ENCODE data around the gene P2RX4.
"Not testable (repeated sequence)": the region's sequence is repeated elsewhere in the genome, so short reads cannot be mapped to it uniquely, and the experiment has no call there.

P2RX4 gene

DNA sequence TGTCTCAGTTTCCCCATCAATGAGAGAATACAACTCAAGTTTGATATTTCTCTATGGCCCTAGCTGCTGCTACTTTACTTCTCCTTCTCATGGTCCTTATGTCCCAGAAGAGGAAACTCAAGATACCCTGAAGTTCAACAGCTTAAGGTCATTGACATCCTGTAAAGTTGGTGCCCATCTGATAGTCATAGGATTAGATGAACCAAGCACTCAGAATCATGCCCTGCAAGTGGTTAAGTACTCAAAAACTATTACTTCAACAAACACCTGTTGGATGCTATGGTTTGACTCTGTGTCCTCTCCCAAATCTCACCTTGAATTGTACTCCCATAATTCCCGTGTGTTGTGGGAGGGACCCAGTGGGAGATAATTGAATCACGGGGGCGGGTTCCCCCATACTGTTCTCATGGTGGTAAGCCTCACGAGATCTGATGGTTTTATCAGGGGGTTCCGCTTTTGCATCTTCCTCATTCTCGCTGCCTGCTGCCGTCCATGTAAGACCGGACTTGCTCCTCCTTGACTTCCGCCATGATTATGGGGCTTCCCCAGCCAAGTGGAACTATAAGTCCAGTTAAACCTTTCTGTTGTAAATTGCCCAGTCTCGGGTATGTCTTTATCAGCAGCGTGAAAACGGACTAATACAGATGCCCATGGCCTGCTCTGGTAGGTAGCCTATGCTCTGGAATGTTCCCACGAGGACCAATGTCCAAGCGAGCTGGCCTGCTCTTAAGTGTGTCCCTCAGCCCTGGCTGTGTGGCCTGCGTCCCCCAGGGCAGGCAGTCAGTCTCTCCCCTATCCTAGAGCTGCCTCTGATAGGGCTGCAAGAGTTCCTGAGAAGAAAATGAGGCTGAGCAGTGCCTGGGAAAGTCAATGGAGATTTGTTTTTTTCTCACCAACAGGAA lies 68.5 kb downstream of the P2RX4 start:
- peak in 1 of 2 donors; percentile 38 for DNase-seq
- H3K79me1 ChIP-seq (ENCODE audit: low read length), result no peaks in the 10 kb centered on the region
- no peak overlapping the region for H3K23ac ChIP-seq (ENCODE audit: low read length)
- H2BK5ac ChIP-seq (ENCODE audit: low read depth, low read length, poor library complexity), result no peak overlapping the region
- H4K8ac ChIP-seq (ENCODE audit: low read depth, low read length), result no peak overlapping the region
- H3K18ac ChIP-seq (ENCODE audit: low read length), result no peak overlapping the region
- H3K27ac ChIP-seq (ENCODE audit: low read depth, low read length), result no peak overlapping the region
- no peak overlapping the region for H3K4me2 ChIP-seq (ENCODE audit: low read length)
- H2BK120ac ChIP-seq (ENCODE audit: insufficient read depth, low read length, poor library complexity), result no peak overlapping the region
- no peak overlapping the region for H2AK5ac ChIP-seq (ENCODE audit: low read length)
- no peak overlapping the region for H3K4ac ChIP-seq (ENCODE audit: low read depth, low read length)
- H3K4me3 ChIP-seq (ENCODE audit: low read depth, low read length), result no peak overlapping the region
- no peak overlapping the region for H3K14ac ChIP-seq (ENCODE audit: low read length)
- no peaks in the 10 kb centered on the region for H3K9me3 ChIP-seq (ENCODE audit: insufficient read depth, low read depth, low read length)
- H3K9ac ChIP-seq (ENCODE audit: low read length), result no peak overlapping the region
- H4K12ac ChIP-seq (ENCODE audit: low read depth, low read length), result no peak overlapping the region
- no peaks in the 10 kb centered on the region for H3K27me3 ChIP-seq (ENCODE audit: insufficient read depth, low read length)
- peaks cover 4 to 5% of the 10 kb centered on the region in 2 experiments for H3K36me3 ChIP-seq (ENCODE audit: control insufficient read depth in 1 of 2, insufficient read depth in 2 of 2, low read length in 2 of 2)
- no peak overlapping the region for H2BK12ac ChIP-seq (ENCODE audit: low read length)
- H3K4me1 ChIP-seq (ENCODE audit: control insufficient read depth in 1 of 2, insufficient read depth in 2 of 2, low read length in 2 of 2), result no peaks in the 10 kb centered on the region
- no peak overlapping the region for H2AFZ ChIP-seq (ENCODE audit: insufficient read depth, low read length, poor library complexity)
- H3K79me2 ChIP-seq (ENCODE audit: control insufficient read depth, insufficient read depth, low read length, poor library complexity), result no peaks in the 10 kb centered on the region
- no peak overlapping the region for H4K91ac ChIP-seq (ENCODE audit: low read depth, low read length)
- no CpG with 5 or more reads among the region's 15 CpGs for WGBS (ENCODE audit: extremely low coverage, insufficient coverage, insufficient read length)

DNA sequence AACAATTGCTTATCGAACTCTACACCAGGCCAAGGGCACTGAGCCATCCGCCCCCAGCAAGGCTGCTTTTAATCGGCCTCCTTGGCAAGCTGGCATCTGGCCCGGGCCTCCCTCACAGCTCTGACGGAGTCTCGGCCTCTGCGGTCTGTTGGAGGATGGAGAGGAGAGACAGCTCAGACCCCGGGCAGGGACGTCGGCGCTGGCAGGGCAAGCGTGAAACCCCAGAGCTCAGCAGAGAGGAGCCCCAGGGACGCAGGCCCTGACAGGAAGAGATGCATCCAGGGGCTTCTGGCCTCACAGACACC lies 69.1 kb downstream of the P2RX4 start:
- Histone ChIP-seq H3K9ac (ENCODE audit: low read length) (no peak overlapping the region), H4K12ac (ENCODE audit: low read depth, low read length) (no peak overlapping the region), H3K79me1 (ENCODE audit: low read length) (no peaks in the 10 kb centered on the region), H3K4ac (ENCODE audit: low read depth, low read length) (no peak overlapping the region), H2BK120ac (ENCODE audit: insufficient read depth, low read length, poor library complexity) (no peak overlapping the region), H2AFZ (ENCODE audit: insufficient read depth, low read length, poor library complexity) (peak overlapping the region; percentile 5), H3K4me1 (ENCODE audit: control insufficient read depth in 1 of 2, insufficient read depth in 2 of 2, low read length in 2 of 2) (no peaks in the 10 kb centered on the region), H2AK5ac (ENCODE audit: low read length) (no peak overlapping the region), H3K27ac (ENCODE audit: low read depth, low read length) (no peak overlapping the region), H3K4me3 (ENCODE audit: low read depth, low read length) (no peak overlapping the region), H3K79me2 (ENCODE audit: control insufficient read depth, insufficient read depth, low read length, poor library complexity) (no peaks in the 10 kb centered on the region), H3K36me3 (ENCODE audit: control insufficient read depth in 1 of 2, insufficient read depth in 2 of 2, low read length in 2 of 2) (peaks cover 3% of the 10 kb centered on the region in 2 experiments), H3K9me3 (ENCODE audit: insufficient read depth, low read depth, low read length) (no peaks in the 10 kb centered on the region), H4K8ac (ENCODE audit: low read depth, low read length) (no peak overlapping the region), H3K14ac (ENCODE audit: low read length) (no peak overlapping the region), H2BK5ac (ENCODE audit: low read depth, low read length, poor library complexity) (no peak overlapping the region), H3K27me3 (ENCODE audit: insufficient read depth, low read length) (no peaks in the 10 kb centered on the region), H2BK12ac (ENCODE audit: low read length) (no peak overlapping the region), H3K18ac (ENCODE audit: low read length) (no peak overlapping the region), H3K23ac (ENCODE audit: low read length) (no peak overlapping the region), H3K4me2 (ENCODE audit: low read length) (no peak overlapping the region), H4K91ac (ENCODE audit: low read depth, low read length) (no peak overlapping the region)
- no CpG with 5 or more reads among the region's 13 CpGs for WGBS (ENCODE audit: extremely low coverage, insufficient coverage, insufficient read length)
- no peak for DNase-seq

GRCh38 chr12:121279507-121279915 lies 69.6 kb downstream of the P2RX4 start:
- Histone ChIP-seq H3K79me1 (ENCODE audit: low read length) (no peaks in the 10 kb centered on the region), H3K9me3 (ENCODE audit: insufficient read depth, low read depth, low read length) (no peaks in the 10 kb centered on the region), H4K8ac (ENCODE audit: low read depth, low read length) (no peak overlapping the region), H3K4ac (ENCODE audit: low read depth, low read length) (no peak overlapping the region), H3K14ac (ENCODE audit: low read length) (no peak overlapping the region), H3K9ac (ENCODE audit: low read length) (no peak overlapping the region), H2AK5ac (ENCODE audit: low read length) (no peak overlapping the region), H2BK12ac (ENCODE audit: low read length) (no peak overlapping the region), H3K79me2 (ENCODE audit: control insufficient read depth, insufficient read depth, low read length, poor library complexity) (no peaks in the 10 kb centered on the region), H2BK120ac (ENCODE audit: insufficient read depth, low read length, poor library complexity) (no peak overlapping the region), H3K18ac (ENCODE audit: low read length) (no peak overlapping the region), H3K27ac (ENCODE audit: low read depth, low read length) (no peak overlapping the region), H3K4me2 (ENCODE audit: low read length) (no peak overlapping the region), H3K4me1 (ENCODE audit: control insufficient read depth in 1 of 2, insufficient read depth in 2 of 2, low read length in 2 of 2) (no peaks in the 10 kb centered on the region), H3K27me3 (ENCODE audit: insufficient read depth, low read length) (no peaks in the 10 kb centered on the region), H2BK5ac (ENCODE audit: low read depth, low read length, poor library complexity) (no peak overlapping the region), H2AFZ (ENCODE audit: insufficient read depth, low read length, poor library complexity) (no peak overlapping the region), H4K91ac (ENCODE audit: low read depth, low read length) (no peak overlapping the region), H4K12ac (ENCODE audit: low read depth, low read length) (no peak overlapping the region), H3K4me3 (ENCODE audit: low read depth, low read length) (no peak overlapping the region), H3K36me3 (ENCODE audit: control insufficient read depth in 1 of 2, insufficient read depth in 2 of 2, low read length in 2 of 2) (peaks cover 0 to 2% of the 10 kb centered on the region in 2 experiments), H3K23ac (ENCODE audit: low read length) (no peak overlapping the region)
- no CpG with 5 or more reads among the region's 10 CpGs for WGBS (ENCODE audit: extremely low coverage, insufficient coverage, insufficient read length)
- no peak for DNase-seq

GRCh38 chr12:121280531-121280930 lies 70.6 kb downstream of the P2RX4 start:
- H3K36me3 ChIP-seq (ENCODE audit: control insufficient read depth in 1 of 2, insufficient read depth in 2 of 2, low read length in 2 of 2); H3K4me1 ChIP-seq (ENCODE audit: control insufficient read depth in 1 of 2, insufficient read depth in 2 of 2, low read length in 2 of 2); H4K91ac ChIP-seq (ENCODE audit: low read depth, low read length); H2BK5ac ChIP-seq (ENCODE audit: low read depth, low read length, poor library complexity); H4K12ac ChIP-seq (ENCODE audit: low read depth, low read length); H2BK120ac ChIP-seq (ENCODE audit: insufficient read depth, low read length, poor library complexity); H3K4me2 ChIP-seq (ENCODE audit: low read length); H2BK12ac ChIP-seq (ENCODE audit: low read length); H3K79me2 ChIP-seq (ENCODE audit: control insufficient read depth, insufficient read depth, low read length, poor library complexity); H3K79me1 ChIP-seq (ENCODE audit: low read length); H3K14ac ChIP-seq (ENCODE audit: low read length); H3K4me3 ChIP-seq (ENCODE audit: low read depth, low read length); H3K9ac ChIP-seq (ENCODE audit: low read length); H3K27me3 ChIP-seq (ENCODE audit: insufficient read depth, low read length); H3K4ac ChIP-seq (ENCODE audit: low read depth, low read length); H3K9me3 ChIP-seq (ENCODE audit: insufficient read depth, low read depth, low read length); H4K8ac ChIP-seq (ENCODE audit: low read depth, low read length); H3K27ac ChIP-seq (ENCODE audit: low read depth, low read length); H3K23ac ChIP-seq (ENCODE audit: low read length); DNase-seq; H2AK5ac ChIP-seq (ENCODE audit: low read length); H2AFZ ChIP-seq (ENCODE audit: insufficient read depth, low read length, poor library complexity); H3K18ac ChIP-seq (ENCODE audit: low read length): not testable (repeated sequence)
- WGBS (ENCODE audit: extremely low coverage, insufficient coverage, insufficient read length), result no CpG with 5 or more reads among the region's 11 CpGs

All from trophoblast cell (in vitro differentiated cells and primary cell).